ENCODE data around the gene IGFBP2. TPM values are rescaled to one million over a fixed set of nuclear protein-coding genes. Genes with fewer than 3 reads are reported as not detected.

The IGFBP2 gene
- total and polyA plus RNA-seq, 8 donors: 106 to 636 (median 296) TPM

GRCh38 chr2:216700088-216700567 is 66.9 kb downstream of the IGFBP2 start:
- intact Hi-C loops (cut with DNase I; ENCODE audit: low total_unique reads): no loop called here
- peak overlapping the region in 4 of 5 donors; percentile 50 to 90 (median 74) for H3K27ac ChIP-seq
- no peak for TF ChIP-seq CTCF (IDR thresholded peaks at IDR 0.05)
- TF ChIP-seq EP300 (IDR thresholded peaks at IDR 0.05): no peak
- no peak for TF ChIP-seq POLR2A (IDR thresholded peaks at IDR 0.05)
- H3K4me1 ChIP-seq: peaks cover 7 to 71% (median 35%) of the 10 kb centered on the region in 4 donors
- no peaks in the 10 kb centered on the region for H3K36me3 ChIP-seq
- peak in 1 of 2 donors; percentile 79 for DNase-seq
- H3K4me3 ChIP-seq: no peak overlapping the region
- peaks cover 0 to 36% (median 8%) of the 10 kb centered on the region in 3 donors for H3K27me3 ChIP-seq
- 29 to 41% (median 35%) methylated on average over 7 of the region's 7 CpGs for WGBS, 5 donors
- H3K9me3 ChIP-seq: no peaks in the 10 kb centered on the region

- Histone ChIP-seq H3K4me1 (peaks cover under 1 to 64% (median 29%) of the 10 kb centered on the region in 4 donors), H3K27ac (peak overlapping the region in 4 of 5 donors; percentile 50 to 90 (median 74))
- intact Hi-C loops (cut with DNase I; ENCODE audit: low total_unique reads): no loop called here
Observed at GRCh38 chr2:216700781-216701180, 67.6 kb downstream of the IGFBP2 start.

GRCh38 chr2:216701544-216701943 is 68.3 kb downstream of the IGFBP2 start:
- TF ChIP-seq POLR2A (IDR thresholded peaks at IDR 0.05) (no peak), CTCF (IDR thresholded peaks at IDR 0.05) (no peak), POLR2AphosphoS5 (IDR thresholded peaks at IDR 0.05) (no peak), EP300 (IDR thresholded peaks at IDR 0.05) (no peak)
- no peak overlapping the region for H3K4me3 ChIP-seq
- intact Hi-C loops (cut with DNase I; ENCODE audit: low total_unique reads): no loop called here
- no peak for DNase-seq
- 88 to 89% (median 88%) methylated on average over 7 of the region's 7 CpGs for WGBS, 5 donors
- H3K36me3 ChIP-seq: no peaks in the 10 kb centered on the region
- H3K27me3 ChIP-seq: peaks cover 0 to 23% (median 0%) of the 10 kb centered on the region in 3 donors
- no peaks in the 10 kb centered on the region for H3K9me3 ChIP-seq
- peaks cover 0 to 56% (median 24%) of the 10 kb centered on the region in 4 donors for H3K4me1 ChIP-seq
- peak overlapping the region in 3 of 5 donors; percentile 50 to 90 (median 90) for H3K27ac ChIP-seq

More at GRCh38 chr2:216700781-216701180, 67.6 kb downstream of the IGFBP2 start:
- no peak for TF ChIP-seq POLR2A (IDR thresholded peaks at IDR 0.05)
- no peak for TF ChIP-seq CTCF (IDR thresholded peaks at IDR 0.05)
- no peak for TF ChIP-seq EP300 (IDR thresholded peaks at IDR 0.05)
- no peak for TF ChIP-seq POLR2AphosphoS5 (IDR thresholded peaks at IDR 0.05)
- 43 to 58% (median 50%) methylated on average over 5 of the region's 5 CpGs for WGBS, 5 donors
- Histone ChIP-seq H3K27me3 (peaks cover 0 to 29% (median 2%) of the 10 kb centered on the region in 3 donors), H3K4me3 (no peak overlapping the region), H3K36me3 (no peaks in the 10 kb centered on the region), H3K9me3 (no peaks in the 10 kb centered on the region)
- DNase-seq: no peak

- Histone ChIP-seq H3K27me3 (peaks cover 0 to 14% (median 0%) of the 10 kb centered on the region in 3 donors), H3K36me3 (no peaks in the 10 kb centered on the region), H3K9me3 (no peaks in the 10 kb centered on the region), H3K27ac (no peak overlapping the region), H3K4me3 (no peak overlapping the region), H3K4me1 (peaks cover 0 to 44% (median 19%) of the 10 kb centered on the region in 4 donors)
- 61 to 91% (median 68%) methylated on average over 1 of the region's 1 CpG for whole genome bisulfite sequencing, 5 donors
- intact Hi-C loops (cut with DNase I; ENCODE audit: low total_unique reads): no loop called here
- TF ChIP-seq POLR2A (IDR thresholded peaks at IDR 0.05): no peak
- TF ChIP-seq POLR2AphosphoS5 (IDR thresholded peaks at IDR 0.05): no peak
- no peak for TF ChIP-seq CTCF (IDR thresholded peaks at IDR 0.05)
- TF ChIP-seq EP300 (IDR thresholded peaks at IDR 0.05): no peak
- DNase-seq: no peak
Observed at GRCh38 chr2:216702756-216703155, 69.5 kb downstream of the IGFBP2 start.

All from stomach (tissue), 9 donors.